HCT116 (cell line): ENCODE data around the gene PXK. TPM values are rescaled to one million over a fixed set of nuclear protein-coding genes. Genes with fewer than 3 reads are reported as not detected.

Experiments used
- ATAC-seq: fragments of 200-7000 bp; cut with Tn5 transposase; 2 replicates; pipeline ENCODE4 v1.9.1; 2020; ENCODE audit warnings: mild to moderate bottlenecking, moderate library complexity
- BruUV-seq: library from RNA; stranded (reverse); fragments of 400-500 nt; replicated peaks from 2 replicates; lab custom pipeline; 2021; lab: Mats Ljungman, UMichigan
- CTCF ChIA-PET: fragments of 300-600 bp; sonication (Branson Sonifier 250); formaldehyde crosslinking; loops from one replicate; lab custom pipeline; 2021; ENCODE audit warnings: antibody characterized with exemption; lab: Charles Lee
- POLR2A ChIA-PET: fragments of 300-600, 350-600 bp; sonication (Branson Sonifier 250); formaldehyde crosslinking; loops from one replicate; lab custom pipeline; 2021; ENCODE audit warnings: antibody characterized with exemption; lab: Charles Lee
- RAD21 ChIA-PET, 2 experiments: fragments of 300-600 bp; sonication (Branson Sonifier 250); formaldehyde crosslinking; loops; one replicate each; lab custom pipeline; 2023; ENCODE audit warnings: low total read pairs in 2 of 2; ENCODE audit not compliant: uncharacterized antibody in 2 of 2, unreplicated experiment in 2 of 2, low non-redundant PET in 1 of 2; lab: Charles Lee
- DNase-seq: peaks from one replicate; pipeline ENCODE4 v3.0.0-alpha.2; 2010; ENCODE audit warnings: low read depth, low spot score
- H2AFZ ChIP-seq: fragments of 200-600 bp; shearing (Covaris generic), sonication (generic); 2 replicates; pipeline ENCODE4 v1.6.1; 2017; ENCODE audit warnings: low read depth, mixed run types, mixed read lengths, antibody characterized with exemption, low read length; ENCODE audit not compliant: poor library complexity, severe bottlenecking
- H3K27ac ChIP-seq: 2 replicates; pipeline ENCODE4 v1.5.1; 2012; ENCODE audit warnings: low read depth, low read length
- H3K27me3 ChIP-seq: fragments of 200-600 bp; sonication (generic); 2 replicates; pipeline ENCODE4 v1.6.1; 2016; ENCODE audit warnings: mixed run types, low read length, mixed read lengths; ENCODE audit not compliant: insufficient read depth
- H3K36me3 ChIP-seq, 2 experiments: fragments of 200-500 bp in 1 of 2; fragments of 200-600 bp in 1 of 2; sonication (Bioruptor generic) in 1 of 2; sonication (generic) in 1 of 2; 2 replicates each; pipeline versions ENCODE4 v1.5.1 to v1.6.1; 2014 to 2016; ENCODE audit warnings: low read length in 2 of 2, inconsistent platforms in 1 of 2, mixed read lengths in 1 of 2, mixed run types in 1 of 2; ENCODE audit not compliant: insufficient read depth in 2 of 2, control insufficient read depth in 1 of 2
- H3K4me1 ChIP-seq, 2 experiments: fragments of 200-600 bp in 1 of 2; sonication (generic) in 1 of 2; 2 replicates each; pipeline versions ENCODE4 v1.5.1 to v1.6.1; 2012 to 2017; ENCODE audit warnings: low read length in 2 of 2, inconsistent platforms in 1 of 2, mild to moderate bottlenecking in 1 of 2, mixed read lengths in 1 of 2, mixed run types in 1 of 2, moderate library complexity in 1 of 2; ENCODE audit not compliant: insufficient read depth in 2 of 2, control insufficient read depth in 1 of 2
- H3K4me2 ChIP-seq: fragments of 200-600 bp; sonication (generic); 2 replicates; pipeline ENCODE4 v1.6.1; 2017; ENCODE audit warnings: mixed run types, low read length, mixed read lengths
- H3K4me3 ChIP-seq, 2 experiments: fragments of 200-600 bp in 1 of 2; sonication (generic) in 1 of 2; replicated peaks in 1 of 2; 2 replicates each; pipeline ENCODE4 v1.5.1; 2011 to 2016; ENCODE audit warnings: low read length in 2 of 2, control low read depth in 1 of 2, low read depth in 1 of 2, mild to moderate bottlenecking in 1 of 2, mixed read lengths in 1 of 2, mixed run types in 1 of 2
- H3K79me2 ChIP-seq: fragments of 200-600 bp; sonication (generic); 2 replicates; pipeline ENCODE4 v1.6.1; 2017; ENCODE audit warnings: mild to moderate bottlenecking, mixed run types, low read length, moderate library complexity, mixed read lengths; ENCODE audit not compliant: insufficient read depth
- H3K9ac ChIP-seq: fragments of 200-600 bp; sonication (generic); 2 replicates; pipeline ENCODE4 v1.6.1; 2016; ENCODE audit warnings: low read length, mixed read lengths
- H3K9me2 ChIP-seq: fragments of 200-600 bp; sonication (generic), shearing (Covaris generic); 2 replicates; pipeline ENCODE4 v1.6.1; 2017; ENCODE audit warnings: mixed run types, mild to moderate bottlenecking, moderate library complexity; ENCODE audit not compliant: insufficient read depth
- H3K9me3 ChIP-seq, 2 experiments: fragments of 200-500 bp in 1 of 2; fragments of 200-600 bp in 1 of 2; sonication (Bioruptor generic) in 1 of 2; sonication (generic) in 1 of 2; 2 replicates each; pipeline ENCODE4 v1.6.1; 2014 to 2017; ENCODE audit warnings: low read length in 2 of 2, mixed read lengths in 2 of 2, inconsistent platforms in 1 of 2, low read depth in 1 of 2, mild to moderate bottlenecking in 1 of 2, mixed run types in 1 of 2, moderate library complexity in 1 of 2; ENCODE audit not compliant: control insufficient read depth in 1 of 2, insufficient read depth in 1 of 2
- H4K20me1 ChIP-seq: fragments of 200-600 bp; sonication (generic), shearing (Covaris generic); 2 replicates; pipeline ENCODE4 v1.6.1; 2017; ENCODE audit warnings: mixed run types, mild to moderate bottlenecking, moderate library complexity; ENCODE audit not compliant: insufficient read depth
- ATF3 ChIP-seq: IDR thresholded peaks from 2 replicates; pipeline ENCODE4 v1.6.1; 2012
- CBX3 ChIP-seq: IDR thresholded peaks from 2 replicates; pipeline ENCODE4 v1.6.1; 2012; ENCODE audit warnings: low read depth
- CEBPB ChIP-seq: IDR thresholded peaks from 2 replicates; pipeline ENCODE4 v1.6.1; 2012; ENCODE audit warnings: low read depth
- CTCF ChIP-seq, 3 experiments: fragments of 200-600 bp in 1 of 3; sonication (generic) in 1 of 3; IDR thresholded peaks in 2 of 3; conservative IDR thresholded peaks in 1 of 3; 2 replicates each; pipeline ENCODE4 v1.5.1; 2012 to 2017; ENCODE audit warnings: low read depth in 2 of 3, low read length in 2 of 3, antibody characterized with exemption in 1 of 3, borderline replicate concordance in 1 of 3, control low read depth in 1 of 3, mild to moderate bottlenecking in 1 of 3, mixed read lengths in 1 of 3, mixed run types in 1 of 3, moderate library complexity in 1 of 3; ENCODE audit not compliant: insufficient read depth in 1 of 3
- ELF1 ChIP-seq: IDR thresholded peaks from 2 replicates; pipeline ENCODE4 v1.6.1; 2012; ENCODE audit warnings: low read depth, borderline replicate concordance
- EZH2 ChIP-seq: fragments of 200-600 bp; sonication (generic); IDR thresholded peaks from 2 replicates; pipeline ENCODE4 v1.6.1; 2017; ENCODE audit warnings: antibody characterized with exemption, mixed run types
- EZH2phosphoT487 ChIP-seq: fragments of 200-600 bp; IDR thresholded peaks from 2 replicates; pipeline ENCODE4 v1.6.1; 2018; ENCODE audit warnings: antibody characterized with exemption, borderline replicate concordance
- FOSL1 ChIP-seq: IDR thresholded peaks from 2 replicates; pipeline ENCODE4 v1.6.1; 2012; ENCODE audit warnings: low read depth
- MAX ChIP-seq: IDR thresholded peaks from 2 replicates; pipeline ENCODE4 v1.6.1; 2012
- POLR2A ChIP-seq: IDR thresholded peaks from 2 replicates; pipeline ENCODE4 v1.7.0; 2011; ENCODE audit warnings: borderline replicate concordance; ENCODE audit not compliant: insufficient read depth, insufficient read length; ENCODE audit errors: extremely low read depth
- REST ChIP-seq: IDR thresholded peaks from 2 replicates; pipeline ENCODE4 v1.6.1; 2012; ENCODE audit warnings: low read depth
- SIN3A ChIP-seq: IDR thresholded peaks from 2 replicates; pipeline ENCODE4 v1.6.1; 2012; ENCODE audit warnings: low read depth
- SRF ChIP-seq: IDR thresholded peaks from 2 replicates; pipeline ENCODE4 v1.6.1; 2012; ENCODE audit warnings: low read depth
- TCF7L2 ChIP-seq: IDR thresholded peaks from 2 replicates; pipeline ENCODE4 v1.7.0; 2011; ENCODE audit warnings: borderline replicate concordance, inconsistent platforms; ENCODE audit not compliant: insufficient read depth, insufficient read length; ENCODE audit errors: extremely low read depth
- YY1 ChIP-seq: IDR thresholded peaks from 2 replicates; pipeline ENCODE4 v1.6.1; 2011; ENCODE audit warnings: low read length, low read depth, moderate library complexity, mild to moderate bottlenecking; ENCODE audit not compliant: insufficient replicate concordance; ENCODE audit errors: extremely low read depth
- ZFX ChIP-seq: fragments of 450-650 bp; IDR thresholded peaks from 2 replicates; pipeline ENCODE4 v1.6.1; 2017
- ZNF274 ChIP-seq: fragments of 200-500 bp; sonication (Bioruptor generic); IDR thresholded peaks from 2 replicates; pipeline ENCODE4 v1.6.1; 2014; ENCODE audit warnings: mild to moderate bottlenecking, low read depth, low read length, inconsistent platforms
- intact Hi-C: fragments of 100-400 bp; cut with micrococcal nuclease; formaldehyde crosslinking; loops from 2 replicates; pipeline ENCODE4 v1.10.0; 2022
- total RNA-seq: library from RNA; stranded (reverse); gene quantifications from one replicate; pipeline ENCODE4 v1.2.1, GENCODE V29; 2021; ENCODE audit not compliant: unreplicated experiment

PXK gene
- total RNA-seq, 1 experiment from 2014 or later = 10.2 TPM

GRCh38 chr3:58359621-58360020 is 26.9 kb downstream of the PXK start:
- ChIA-PET POLR2A (no interaction called here), CTCF (no interaction called here)
- Histone ChIP-seq H3K4me2 (no peak overlapping the region), H3K27ac (no peak overlapping the region), H3K36me3 (no peaks in the 10 kb centered on the region), H3K9ac (no peak overlapping the region)
- no peak for TF ChIP-seq CTCF (IDR thresholded peaks at IDR 0.05 in 2 of 3, conservative IDR thresholded peaks at IDR 0.05 in 1 of 3; ENCODE audit: borderline replicate concordance in 1 of 3, insufficient read depth in 1 of 3, low read depth in 2 of 3, low read length in 2 of 3)
- no peak for TF ChIP-seq EZH2
- TF ChIP-seq POLR2A = no peak
- TF ChIP-seq EZH2phosphoT487 = no peak
- TF ChIP-seq YY1 = no peak
- TF ChIP-seq, all 23 proteins: peak for 0
- Histone ChIP-seq H3K9me3 (no peaks in the 10 kb centered on the region), H2AFZ (no peak overlapping the region), H3K79me2 (no peaks in the 10 kb centered on the region), H3K4me1 (no peaks in the 10 kb centered on the region), H4K20me1 (no peaks in the 10 kb centered on the region), H3K4me3 (no peak overlapping the region), H3K9me2 (no peaks in the 10 kb centered on the region), H3K27me3 (no peaks in the 10 kb centered on the region)
- BruUV-seq = no TSS peak
- no peak for DNase-seq
- RAD21 ChIA-PET = interaction anchor here in 1 of 2 experiments (0.7 kb wide), 1 partner anchor 205 kb away, joined by 4 read pairs; no protein-coding TSS in a partner anchor
- no peak for ATAC-seq
- intact Hi-C loops = no loop called here

- Histone ChIP-seq H4K20me1 (no peaks in the 10 kb centered on the region), H3K27me3 (no peaks in the 10 kb centered on the region), H3K4me2 (no peak overlapping the region), H3K36me3 (no peaks in the 10 kb centered on the region), H3K27ac (no peak overlapping the region), H3K9me3 (no peaks in the 10 kb centered on the region), H3K4me1 (no peaks in the 10 kb centered on the region), H2AFZ (no peak overlapping the region), H3K79me2 (no peaks in the 10 kb centered on the region), H3K9me2 (no peaks in the 10 kb centered on the region), H3K4me3 (no peak overlapping the region), H3K9ac (no peak overlapping the region)
- no peak for DNase-seq
- ChIA-PET RAD21 (no interaction called here), POLR2A (no interaction called here), CTCF (no interaction called here)
- ATAC-seq = no peak
- BruUV-seq = no TSS peak
- intact Hi-C loops = no loop called here
- TF ChIP-seq ZNF274 = no peak
- no peak for TF ChIP-seq TCF7L2
- no peak for TF ChIP-seq ELF1
- TF ChIP-seq CBX3 = no peak
- no peak for TF ChIP-seq SRF
- no peak for TF ChIP-seq REST
- no peak for TF ChIP-seq FOSL1
- TF ChIP-seq ATF3 = no peak
- TF ChIP-seq EZH2 = no peak
- TF ChIP-seq ZFX = no peak
- no peak for TF ChIP-seq SIN3A
- TF ChIP-seq MAX = no peak
- no peak for TF ChIP-seq CEBPB
Measured at GRCh38 chr3:58361866-58362265, 29.2 kb downstream of the PXK start.
